Measurements from ENCODE around the gene OR1J2.

Gene OR1J2

GRCh38 chr9:122475717-122476116, 34.9 kb upstream of the OR1J2 start:
- H3K4me3 ChIP-seq (ENCODE audit: low read depth, low read length), result no peak overlapping the region
- no peak for DNase-seq (ENCODE audit: low read depth)
- TF ChIP-seq CTCF (IDR thresholded peaks at IDR 0.05; ENCODE audit: low read depth, low read length, missing control alignments), result no peak

GRCh38 chr9:122477346-122477745, 33.3 kb upstream of the OR1J2 start:
- TF ChIP-seq CTCF (IDR thresholded peaks at IDR 0.05; ENCODE audit: low read depth, low read length, missing control alignments), result no peak
- no peak overlapping the region for H3K4me3 ChIP-seq (ENCODE audit: low read depth, low read length)
- no peak for DNase-seq (ENCODE audit: low read depth)

GRCh38 chr9:122477826-122478225, 32.8 kb upstream of the OR1J2 start, which contains the start of gene OR1J1:
Gene OR1J1 (minus strand): TSS chr9:122477926. CDS start chr9:122477926, 0 bp downstream.
- DNase-seq (ENCODE audit: low read depth), result no peak
- no peak for TF ChIP-seq CTCF (IDR thresholded peaks at IDR 0.05; ENCODE audit: low read depth, low read length, missing control alignments)
- no peak within 1 kb of the TSS for H3K4me3 ChIP-seq (ENCODE audit: low read depth, low read length)

GRCh38 chr9:122479062-122479461, 31.5 kb upstream of the OR1J2 start:
- no peak for TF ChIP-seq CTCF (IDR thresholded peaks at IDR 0.05; ENCODE audit: low read depth, low read length, missing control alignments)
- no peak for DNase-seq (ENCODE audit: low read depth)
- H3K4me3 ChIP-seq (ENCODE audit: low read depth, low read length), result no peak overlapping the region

GRCh38 chr9:122498883-122499288, 11.7 kb upstream of the OR1J2 start:
- no peak for DNase-seq (ENCODE audit: low read depth)
- H3K4me3 ChIP-seq (ENCODE audit: low read depth, low read length), result no peak overlapping the region
- peak; percentile 83 for TF ChIP-seq CTCF (IDR thresholded peaks at IDR 0.05; ENCODE audit: low read depth, low read length, missing control alignments)

GRCh38 chr9:122506964-122507363, 3.6 kb upstream of the OR1J2 start:
- H3K4me3 ChIP-seq (ENCODE audit: low read depth, low read length), result no peak overlapping the region

More at GRCh38 chr9:122506964-122507363, 3.6 kb upstream of the OR1J2 start:
- no peak for DNase-seq (ENCODE audit: low read depth)
- TF ChIP-seq CTCF (IDR thresholded peaks at IDR 0.05; ENCODE audit: low read depth, low read length, missing control alignments), result no peak

All from GM12864 (cell line).